ENCODE measurements around the gene DNAH8. TPM values are rescaled to one million over a fixed set of nuclear protein-coding genes. Genes with fewer than 3 reads are reported as not detected.

DNAH8 gene
- total RNA-seq, 1 experiment from 2014 or later, result not detected

GRCh38 chr6:38822963-38823362 lies 107.9 kb downstream of the DNAH8 start:
- in situ Hi-C loops (cut with HindIII; ENCODE audit: low pct_unique_long_range_greater_than_20kb, low sequenced_read_pairs) (no loop called here), intact Hi-C loops (cut with micrococcal nuclease; ENCODE audit: unreplicated experiment) (no loop called here)
- ATAC-seq, result no peak
- no TSS peak for BruUV-seq (replicated peaks)
- Histone ChIP-seq H3K9me3 (ENCODE audit: control insufficient read depth, insufficient read depth, low read depth, low read length) (no peaks in the 10 kb centered on the region), H3K4me1 (ENCODE audit: control insufficient read depth, insufficient read depth, low read length) (no peaks in the 10 kb centered on the region), H3K4me3 (ENCODE audit: low read depth in 2 of 2, low read length in 2 of 2) (no peak overlapping the region), H3K27ac (ENCODE audit: low read length) (no peak overlapping the region), H3K27me3 (ENCODE audit: control insufficient read depth, insufficient read depth, low read length) (peaks cover 8% of the 10 kb centered on the region), H3K36me3 (ENCODE audit: control insufficient read depth, insufficient read depth, low read length) (no peaks in the 10 kb centered on the region)
- no peak for TF ChIP-seq CTCF (IDR thresholded peaks at IDR 0.05)
- no peak for TF ChIP-seq SIN3A (IDR thresholded peaks at IDR 0.05; ENCODE audit: borderline replicate concordance, insufficient read depth, low read depth, low read length)
- no peak for TF ChIP-seq REST (IDR thresholded peaks at IDR 0.05; ENCODE audit: insufficient read depth in 1 of 2, low read depth in 2 of 2, low read length in 1 of 2)
- no peak for TF ChIP-seq TCF7L2 (IDR thresholded peaks at IDR 0.05; ENCODE audit: low read depth, low read length)
- TF ChIP-seq POLR2AphosphoS5 (IDR thresholded peaks at IDR 0.05; ENCODE audit: low read depth, low read length), result no peak
- DNase-seq (ENCODE audit: low read depth, low spot score), result no peak
- ChIA-PET POLR2A (no interaction called here), CTCF (no interaction called here)

- in situ Hi-C loops (cut with HindIII; ENCODE audit: low pct_unique_long_range_greater_than_20kb, low sequenced_read_pairs), result no loop called here
- intact Hi-C loops (cut with micrococcal nuclease; ENCODE audit: unreplicated experiment), result no loop called here
- BruUV-seq (replicated peaks), result no TSS peak
- Histone ChIP-seq H3K36me3 (ENCODE audit: control insufficient read depth, insufficient read depth, low read length) (no peaks in the 10 kb centered on the region), H3K27me3 (ENCODE audit: control insufficient read depth, insufficient read depth, low read length) (peaks cover 5% of the 10 kb centered on the region; the same call in 1 of the 2 replicates), H3K4me1 (ENCODE audit: control insufficient read depth, insufficient read depth, low read length) (no peaks in the 10 kb centered on the region), H3K9me3 (ENCODE audit: control insufficient read depth, insufficient read depth, low read depth, low read length) (no peaks in the 10 kb centered on the region), H3K4me3 (ENCODE audit: low read depth in 2 of 2, low read length in 2 of 2) (no peak overlapping the region), H3K27ac (ENCODE audit: low read length) (no peak overlapping the region)
- ATAC-seq, result no peak
- TF ChIP-seq REST (IDR thresholded peaks at IDR 0.05; ENCODE audit: insufficient read depth in 1 of 2, low read depth in 2 of 2, low read length in 1 of 2), result no peak
- no peak for TF ChIP-seq POLR2AphosphoS5 (IDR thresholded peaks at IDR 0.05; ENCODE audit: low read depth, low read length)
- TF ChIP-seq TCF7L2 (IDR thresholded peaks at IDR 0.05; ENCODE audit: low read depth, low read length), result no peak
- no peak for TF ChIP-seq CTCF (IDR thresholded peaks at IDR 0.05)
- no peak for TF ChIP-seq SIN3A (IDR thresholded peaks at IDR 0.05; ENCODE audit: borderline replicate concordance, insufficient read depth, low read depth, low read length)
- ChIA-PET POLR2A (no interaction called here), CTCF (no interaction called here)
- no peak for DNase-seq (ENCODE audit: low read depth, low spot score)
Measured at GRCh38 chr6:38824243-38824894, 109.3 kb downstream of the DNAH8 start.

All from Panc1 (cell line).